Measurements from ENCODE around the gene DYNC1H1.

DNA sequence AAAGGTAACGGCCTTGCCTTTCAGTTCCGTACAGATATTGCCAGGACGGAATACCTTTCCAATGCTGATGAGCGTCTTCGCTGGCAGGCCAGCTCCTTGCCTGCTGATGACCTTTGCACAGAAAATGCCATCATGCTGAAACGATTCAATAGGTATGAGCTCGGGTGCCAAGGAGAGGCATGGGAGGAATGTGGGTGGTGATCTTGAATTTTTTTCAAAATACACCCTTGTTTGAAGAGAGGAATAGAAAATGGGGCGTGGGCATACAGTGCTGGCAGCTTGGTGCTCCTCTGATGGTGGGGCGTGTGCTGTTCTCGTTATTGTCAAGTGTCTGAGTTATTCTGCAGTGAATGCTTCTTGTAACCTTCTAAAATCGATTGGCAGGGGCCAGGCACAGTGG, 69.9 kb downstream of the DYNC1H1 start:
- TF ChIP-seq GATA2 (IDR thresholded peaks at IDR 0.05; ENCODE audit: low read depth, low read length) (no peak), GATA3 (IDR thresholded peaks at IDR 0.05; ENCODE audit: low read depth, low read length) (no peak)

Data from SH-SY5Y (cell line).